Fibroblast of the aortic adventitia (primary cell): Measurements from ENCODE around the gene FRK. TPM values are rescaled to one million over a fixed set of nuclear protein-coding genes. Genes with fewer than 3 reads are reported as not detected.
A peak's percentile ranks its signal among the peaks of the same experiment; 100 is the strongest.

ENCODE experiments used
- DNase-seq: peaks from one replicate; pipeline ENCODE4 v3.0.0-alpha.2; 2010; ENCODE audit warnings: low read depth
- H3K4me3 ChIP-seq: 2 replicates; pipeline ENCODE4 v1.5.1; 2011; ENCODE audit warnings: low read depth, mild to moderate bottlenecking, control low read depth, low read length, moderate library complexity
- CTCF ChIP-seq: IDR thresholded peaks from 2 replicates; pipeline ENCODE4 v1.5.1; 2011; ENCODE audit warnings: mild to moderate bottlenecking, low read length, control low read depth, inconsistent platforms; ENCODE audit not compliant: insufficient read depth
- total RNA-seq: library from RNA; depleted of rRNA; stranded (reverse); fragments of >200 nt; gene quantifications from 2 replicates; pipeline ENCODE4 v1.2.3, GENCODE V29; 2012; ENCODE audit warnings: low replicate concordance

FRK gene
- total RNA-seq, 1 donor, result 2.0 TPM

GRCh38 chr6:116012951-116013350 is 47.7 kb downstream of the FRK start:
- no peak for TF ChIP-seq CTCF
- DNase-seq, result no peak
- no peak overlapping the region for H3K4me3 ChIP-seq

GRCh38 chr6:116012471-116012949 is 48.2 kb downstream of the FRK start:
- H3K4me3 ChIP-seq, result no peak overlapping the region
- DNase-seq, result peak; percentile 55
- no peak for TF ChIP-seq CTCF

- no peak for DNase-seq
- no peak overlapping the region for H3K4me3 ChIP-seq
- no peak for TF ChIP-seq CTCF
Observed at GRCh38 chr6:116011520-116011919, 49.2 kb downstream of the FRK start.

GRCh38 chr6:116010790-116011401 is 49.8 kb downstream of the FRK start:
- peak; percentile 81 for DNase-seq
- H3K4me3 ChIP-seq, result no peak overlapping the region
- TF ChIP-seq CTCF, result peak; percentile 89

DNA sequence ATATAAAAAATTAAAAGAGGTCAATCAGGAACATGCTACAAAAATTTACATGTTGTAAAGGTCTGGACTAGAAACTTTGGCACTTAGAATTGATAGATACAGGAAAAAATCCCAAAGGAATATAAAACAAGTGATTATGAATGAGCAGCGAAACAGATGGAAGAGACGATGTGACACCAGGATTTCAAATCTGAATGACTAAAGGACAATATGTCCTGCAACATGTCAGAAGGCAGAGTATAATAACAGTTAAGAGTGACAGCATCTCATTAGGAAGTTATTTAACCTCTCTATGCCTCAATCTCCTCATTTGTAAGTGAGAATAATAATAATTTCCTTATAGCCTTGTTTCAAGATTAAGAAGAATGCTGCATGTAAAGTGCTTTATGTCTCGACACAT is 50.3 kb downstream of the FRK start:
- no peak for DNase-seq
- no peak for TF ChIP-seq CTCF
- no peak overlapping the region for H3K4me3 ChIP-seq

DNA sequence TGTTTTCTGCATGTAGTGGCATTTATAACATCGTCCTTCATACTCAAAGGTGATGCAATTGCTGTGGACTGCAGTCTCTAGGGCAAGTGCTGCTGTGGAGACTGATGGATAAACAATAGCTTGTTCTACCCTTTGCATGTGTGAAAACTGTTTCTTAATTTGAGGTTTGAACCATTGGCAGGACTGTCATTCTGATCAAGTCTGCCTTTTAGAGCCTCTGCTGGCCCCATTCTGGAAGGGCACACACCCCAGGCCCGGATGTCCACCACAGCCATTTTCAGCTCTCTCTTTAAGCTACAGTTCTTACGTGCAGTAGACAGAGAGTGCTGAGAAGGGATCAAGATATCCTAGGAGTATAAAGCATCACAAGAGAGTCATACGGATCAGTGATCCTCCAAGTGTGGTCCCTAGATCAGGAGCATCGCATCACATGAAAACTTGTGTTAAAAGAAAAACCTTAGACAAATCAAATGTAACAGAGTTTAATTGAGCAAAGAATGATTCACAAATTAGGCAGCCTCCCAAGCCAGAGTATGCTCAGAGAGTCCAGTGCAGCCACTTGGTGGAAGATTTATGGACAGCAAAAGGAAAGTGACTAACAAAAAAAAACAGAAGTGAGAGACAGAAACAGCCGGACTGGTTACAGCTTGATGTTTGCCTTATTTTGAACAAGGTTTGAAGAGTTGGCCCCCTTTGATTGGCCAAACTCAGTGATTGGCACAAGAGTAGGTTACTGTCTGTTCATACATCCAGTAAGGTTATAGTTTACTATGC is 52.0 kb downstream of the FRK start:
- peak; percentile 52 for DNase-seq
- no peak for TF ChIP-seq CTCF
- no peak overlapping the region for H3K4me3 ChIP-seq
